BJ (cell line): Measurements from ENCODE around the gene KCNG3. TPM values are rescaled to one million over a fixed set of nuclear protein-coding genes. Genes with fewer than 3 reads are reported as not detected.
"Not testable (repeated sequence)": the region's sequence is repeated elsewhere in the genome, so short reads cannot be mapped to it uniquely, and the experiment has no call there.

ENCODE experiments used
- CTCF ChIA-PET: fragments of 350-600 bp; formaldehyde crosslinking; extraction: SDS; loops from one replicate; lab custom pipeline; 2021; ENCODE audit warnings: antibody characterized with exemption, inconsistent platforms; lab: Yijun Ruan, JAX
- POLR2A ChIA-PET: fragments of 300-600 bp; sonication (Branson Sonifier 250); formaldehyde crosslinking; extraction: SDS; loops from one replicate; lab custom pipeline; 2021; ENCODE audit warnings: antibody characterized with exemption; lab: Charles Lee
- DNase-seq: peaks from one replicate; pipeline ENCODE4 v3.0.0-alpha.2; 2011; ENCODE audit warnings: low read depth
- H3K27me3 ChIP-seq: 2 replicates; pipeline ENCODE4 v1.6.0; 2011; ENCODE audit warnings: low read length; ENCODE audit not compliant: control insufficient read depth, insufficient read depth
- H3K36me3 ChIP-seq: 2 replicates; pipeline ENCODE4 v1.5.1; 2011; ENCODE audit warnings: low read length; ENCODE audit not compliant: control insufficient read depth, insufficient read depth
- H3K4me3 ChIP-seq: 2 replicates; pipeline ENCODE4 v1.5.1; 2011; ENCODE audit warnings: low read depth, mild to moderate bottlenecking, control low read depth, low read length
- polyA plus RNA-seq: library from polyadenylated mRNA; depleted of rRNA; stranded (reverse); fragments of >200 nt; gene quantifications from 2 replicates; pipeline ENCODE4 v1.2.3, GENCODE V29; 2011
- TF ChIP-seq, protein P1 (sequence below): IDR thresholded peaks from 2 replicates; pipeline ENCODE4 v1.5.1; 2011; ENCODE audit warnings: low read depth, mild to moderate bottlenecking, control low read depth, inconsistent platforms, low read length, moderate library complexity; ENCODE audit not compliant: insufficient read depth

KCNG3 gene
- polyA plus RNA-seq, 1 experiment, result not detected

DNA sequence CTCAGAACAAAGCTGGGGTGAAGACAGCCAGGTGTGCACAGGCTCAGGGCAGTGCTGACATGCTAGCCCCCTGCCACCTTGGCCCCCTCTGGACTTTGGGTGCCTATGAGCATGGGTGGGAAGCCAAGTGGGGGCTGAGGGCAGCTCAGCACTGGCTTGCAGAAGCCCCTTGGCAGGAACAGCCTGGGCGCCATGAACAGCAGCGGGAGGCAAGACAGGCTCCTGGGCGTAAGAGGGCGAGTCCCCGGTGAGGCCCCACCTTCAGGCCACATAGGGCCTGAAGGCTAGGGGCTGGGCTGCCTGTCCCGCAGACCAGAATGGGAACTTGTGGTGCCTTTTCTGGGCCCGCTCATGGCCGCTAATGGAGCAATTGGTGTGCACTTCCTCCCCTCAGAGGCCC is 85.8 kb downstream of the KCNG3 start:
- CTCF ChIA-PET, result interaction anchor here (0.9 to 1.1 kb wide), 2 partner anchors 14 to 313 kb away, joined by 3 read pairs; no protein-coding TSS in a partner anchor
- DNase-seq, result no peak
- Histone ChIP-seq H3K36me3 (no peaks in the 10 kb centered on the region), H3K4me3 (no peak overlapping the region), H3K27me3 (peaks cover 2% of the 10 kb centered on the region)
- POLR2A ChIA-PET, result interaction anchor here (0.7 kb wide), 1 partner anchor 187 kb away, joined by 3 read pairs; no protein-coding TSS in a partner anchor
- TF ChIP-seq, protein P1, sequence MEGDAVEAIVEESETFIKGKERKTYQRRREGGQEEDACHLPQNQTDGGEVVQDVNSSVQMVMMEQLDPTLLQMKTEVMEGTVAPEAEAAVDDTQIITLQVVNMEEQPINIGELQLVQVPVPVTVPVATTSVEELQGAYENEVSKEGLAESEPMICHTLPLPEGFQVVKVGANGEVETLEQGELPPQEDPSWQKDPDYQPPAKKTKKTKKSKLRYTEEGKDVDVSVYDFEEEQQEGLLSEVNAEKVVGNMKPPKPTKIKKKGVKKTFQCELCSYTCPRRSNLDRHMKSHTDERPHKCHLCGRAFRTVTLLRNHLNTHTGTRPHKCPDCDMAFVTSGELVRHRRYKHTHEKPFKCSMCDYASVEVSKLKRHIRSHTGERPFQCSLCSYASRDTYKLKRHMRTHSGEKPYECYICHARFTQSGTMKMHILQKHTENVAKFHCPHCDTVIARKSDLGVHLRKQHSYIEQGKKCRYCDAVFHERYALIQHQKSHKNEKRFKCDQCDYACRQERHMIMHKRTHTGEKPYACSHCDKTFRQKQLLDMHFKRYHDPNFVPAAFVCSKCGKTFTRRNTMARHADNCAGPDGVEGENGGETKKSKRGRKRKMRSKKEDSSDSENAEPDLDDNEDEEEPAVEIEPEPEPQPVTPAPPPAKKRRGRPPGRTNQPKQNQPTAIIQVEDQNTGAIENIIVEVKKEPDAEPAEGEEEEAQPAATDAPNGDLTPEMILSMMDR, result no peak

DNA sequence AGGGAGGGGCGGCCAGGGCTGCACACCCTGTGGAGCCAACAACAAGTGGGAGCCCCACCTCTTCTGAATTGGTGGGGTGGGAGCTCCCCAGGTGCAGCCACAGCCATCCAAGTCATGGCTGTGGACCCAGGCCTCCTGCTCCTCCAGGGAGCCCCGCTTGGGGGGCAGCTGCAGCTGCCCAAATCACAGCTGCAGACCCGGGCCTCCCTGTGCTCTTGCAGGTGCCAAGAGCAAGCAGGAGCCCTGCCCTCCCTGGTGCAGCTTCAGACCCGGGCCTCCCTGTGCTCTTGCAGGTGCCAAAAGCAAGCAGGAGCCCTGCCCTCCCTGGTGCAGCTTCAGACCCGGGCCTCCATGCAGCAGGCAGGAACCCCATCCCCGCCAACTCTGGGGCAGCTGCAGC is 86.3 kb downstream of the KCNG3 start:
- Histone ChIP-seq H3K36me3 (no peaks in the 10 kb centered on the region), H3K27me3 (peaks cover 2% of the 10 kb centered on the region), H3K4me3 (no peak overlapping the region)
- DNase-seq, result no peak
- ChIA-PET POLR2A (interaction anchor here (0.7 kb wide), 1 partner anchor 187 kb away, joined by 3 read pairs; no protein-coding TSS in a partner anchor), CTCF (interaction anchor here (1.1 kb wide), 1 partner anchor 312 kb away, joined by 3 read pairs; no protein-coding TSS in a partner anchor)
- TF ChIP-seq, protein P1, result no peak

DNA sequence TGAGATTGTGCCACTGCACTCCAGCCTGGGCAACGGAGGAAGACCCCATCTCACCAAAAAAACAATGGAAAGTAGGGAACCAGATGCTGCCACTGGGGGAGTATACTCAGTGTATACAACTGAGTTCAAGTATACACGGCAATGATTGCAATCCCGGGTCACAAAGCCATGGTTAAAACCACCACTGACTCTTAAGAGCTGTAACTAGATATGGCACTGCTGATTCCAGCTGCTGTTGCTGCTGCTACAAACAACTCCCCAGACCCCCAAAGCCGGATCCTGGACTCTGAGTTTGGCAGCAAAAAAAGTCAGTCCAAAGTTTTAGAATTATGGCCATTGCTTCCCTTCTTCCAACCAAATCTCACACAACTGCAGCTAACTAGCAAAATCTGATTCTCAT is 89.1 kb downstream of the KCNG3 start:
- DNase-seq, result no peak
- H3K27me3 ChIP-seq, result no peaks in the 10 kb centered on the region; the same call in 1 of the 2 replicates
- POLR2A ChIA-PET, result no interaction called here
- CTCF ChIA-PET, result no interaction called here
- TF ChIP-seq, protein P1, result no peak
- no peak overlapping the region for H3K4me3 ChIP-seq
- no peaks in the 10 kb centered on the region for H3K36me3 ChIP-seq

DNA sequence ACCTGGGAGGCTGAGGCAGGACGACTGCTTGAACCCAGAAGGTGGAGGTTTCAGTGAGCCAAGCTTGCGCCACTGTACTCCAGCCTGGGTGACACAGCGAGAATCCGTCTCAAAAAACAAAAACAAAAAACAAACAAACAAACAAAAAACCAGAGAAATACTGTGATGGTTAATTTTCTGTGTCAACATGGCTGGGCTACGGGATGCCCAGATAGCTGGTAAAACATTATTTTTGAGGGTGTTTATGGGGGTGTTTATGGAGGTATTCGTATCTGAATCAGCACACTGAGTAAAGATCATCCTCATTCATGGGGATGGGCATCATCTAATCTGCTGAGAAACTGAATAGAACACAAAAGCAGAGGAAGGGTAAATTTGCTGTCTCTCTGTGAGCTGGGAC is 92.0 kb downstream of the KCNG3 start:
- CTCF ChIA-PET, result no interaction called here

DNA sequence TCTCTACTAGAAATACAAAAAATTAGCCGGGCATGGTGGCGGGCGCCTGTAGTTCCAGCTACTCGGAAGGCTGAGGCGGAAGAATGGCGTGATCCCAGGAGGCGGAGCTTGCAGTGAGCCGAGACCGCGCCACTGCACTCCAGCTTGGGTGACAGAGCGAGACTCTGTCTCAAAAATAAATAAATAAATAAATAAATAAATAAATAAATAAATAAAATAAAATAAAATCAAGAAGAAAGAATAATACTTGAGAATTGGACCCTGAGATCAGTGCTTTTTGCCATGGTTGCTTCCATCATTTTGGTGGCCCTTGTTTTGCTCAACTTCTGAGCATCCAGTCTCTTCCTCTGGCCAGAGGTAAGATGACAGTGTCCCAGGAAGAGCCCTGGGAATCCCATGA is 95.7 kb downstream of the KCNG3 start:
- POLR2A ChIA-PET, CTCF ChIA-PET, H3K4me3 ChIP-seq, DNase-seq, H3K36me3 ChIP-seq, H3K27me3 ChIP-seq: not testable (repeated sequence)

More for the DNA sequence above, 92.0 kb downstream of the KCNG3 start:
- Histone ChIP-seq H3K36me3 (no peaks in the 10 kb centered on the region), H3K4me3 (no peak overlapping the region), H3K27me3 (no peaks in the 10 kb centered on the region)
- POLR2A ChIA-PET, result no interaction called here
- no peak for DNase-seq
- TF ChIP-seq, protein P1, result no peak

DNA sequence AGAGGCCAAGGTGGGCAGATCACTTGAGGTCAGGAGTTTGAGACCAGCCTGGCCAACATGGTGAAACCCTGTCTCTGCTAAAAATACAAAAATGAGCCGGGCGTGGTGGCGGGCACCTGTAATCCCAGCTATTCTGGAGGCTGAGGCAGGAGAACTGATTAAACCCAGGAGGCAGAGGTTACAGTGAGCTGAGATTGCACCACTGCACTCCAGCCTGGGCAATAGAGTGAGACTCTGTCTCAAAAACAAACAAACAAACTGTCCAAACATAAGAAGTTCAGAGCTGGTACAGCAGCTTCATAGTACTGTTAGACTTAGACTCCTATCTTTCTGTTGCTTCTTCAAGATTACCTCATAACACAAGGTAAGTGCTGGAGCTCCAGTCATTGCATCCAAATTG is 100.5 kb downstream of the KCNG3 start:
- H3K27me3 ChIP-seq, POLR2A ChIA-PET, H3K36me3 ChIP-seq, H3K4me3 ChIP-seq, DNase-seq: not testable (repeated sequence)
- CTCF ChIA-PET, result interaction anchor here (0.8 to 1.6 kb wide), 2 partner anchors 15 to 102 kb away, joined by 3 read pairs; no protein-coding TSS in a partner anchor
